Gastroesophageal sphincter (tissue), 4 donors: ENCODE data around the gene FAM76B. TPM values are rescaled to one million over a fixed set of nuclear protein-coding genes. Genes with fewer than 3 reads are reported as not detected.

ENCODE experiments used
- ATAC-seq: fragments of 150-250 bp; one replicate; pipeline ENCODE4 v1.9.1; 2016; ENCODE audit warnings: mild to moderate bottlenecking, moderate library complexity
- H3K27ac ChIP-seq, 4 donors: fragments of 200-600 bp; sonication (generic) in 3 of 4; 1 replicate in 3 of 4; 2 replicates in 1 of 4; pipeline ENCODE4 v1.5.1; 2016 to 2019
- H3K27me3 ChIP-seq: fragments of 200-600 bp; sonication (generic); one replicate; pipeline ENCODE4 v1.5.1; 2019
- H3K36me3 ChIP-seq, 2 donors: fragments of 200-600 bp; sonication (generic); one replicate each; pipeline ENCODE4 v1.5.1; 2019; ENCODE audit warnings: control low read depth in 1 of 2
- H3K4me1 ChIP-seq, 3 donors: fragments of 200-600 bp; sonication (generic); 1 replicate in 2 of 3; 2 replicates in 1 of 3; pipeline ENCODE4 v1.5.1; 2016 to 2019; ENCODE audit warnings: control low read depth in 2 of 3
- H3K4me3 ChIP-seq, 2 donors: fragments of 200-600 bp; sonication (generic); one replicate each; pipeline ENCODE4 v1.5.1; 2019; ENCODE audit warnings: mild to moderate bottlenecking in 1 of 2, moderate library complexity in 1 of 2
- H3K9me3 ChIP-seq, 3 donors: fragments of 200-600 bp; sonication (generic); one replicate each; pipeline ENCODE4 v1.5.1; 2017 to 2019; ENCODE audit warnings: control low read depth in 2 of 3
- EP300 ChIP-seq: sonication (generic); formaldehyde crosslinking; IDR thresholded peaks from one replicate; pipeline ENCODE4 v1.6.1; 2017; ENCODE audit warnings: antibody characterized with exemption, mild to moderate bottlenecking
- POLR2A ChIP-seq, 2 donors: fragments of 450-650 bp; IDR thresholded peaks; one replicate each; pipeline ENCODE4 v1.6.1; 2017; ENCODE audit warnings: antibody characterized with exemption in 2 of 2, mild to moderate bottlenecking in 2 of 2, moderate library complexity in 1 of 2
- POLR2AphosphoS5 ChIP-seq: sonication (generic); formaldehyde crosslinking; IDR thresholded peaks from one replicate; pipeline ENCODE4 v1.6.1; 2017; ENCODE audit warnings: antibody characterized with exemption
- WGBS, 2 donors: methylation state at CpG; one replicate each; pipeline ENCODE4 v1.1.5; 2018; ENCODE audit warnings: low coverage in 1 of 2; 5-methylcytosine and 5-hydroxymethylcytosine counted together
- total RNA-seq, 4 donors: library from RNA; depleted of rRNA; stranded (reverse); fragments of >200 nt; gene quantifications; one replicate each; pipeline ENCODE4 v1.1.0, GENCODE V29; 2016
- TF ChIP-seq, protein P1 (sequence below), 4 experiments: fragments of 200-600 bp in 2 of 4; fragments of 450-650 bp in 2 of 4; sonication (generic) in 1 of 4; IDR thresholded peaks; one replicate each; pipeline ENCODE4 v1.5.1; 2017 to 2019; ENCODE audit warnings: antibody characterized with exemption in 4 of 4, mild to moderate bottlenecking in 2 of 4, moderate library complexity in 2 of 4

FAM76B gene
- total RNA-seq, 4 donors from 2014 or later, result 21.0 to 41.7 (median 33.9) TPM

DNA sequence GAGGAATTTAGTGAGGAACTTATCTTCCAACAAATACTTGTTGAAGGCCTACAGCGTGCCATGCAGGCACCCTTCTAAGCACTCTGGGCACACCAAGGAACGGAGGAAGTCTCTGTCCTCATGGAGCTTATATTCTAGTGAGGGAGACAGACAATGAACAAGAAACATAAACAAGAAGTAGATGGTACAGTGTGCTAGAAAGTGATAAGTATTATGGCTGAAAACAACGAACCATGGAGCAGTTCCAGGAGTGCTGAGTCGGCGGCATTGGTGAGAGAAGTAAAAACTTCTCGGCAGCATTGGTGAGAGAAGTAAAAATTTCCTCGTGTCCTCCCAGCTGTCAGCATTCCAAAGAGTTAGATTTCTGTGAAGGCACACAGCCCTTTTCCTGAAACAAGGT, 53.2 kb downstream of the FAM76B start:
- Histone ChIP-seq H3K4me1 (peaks cover 0 to 9% (median 0%) of the 10 kb centered on the region in 3 donors), H3K4me3 (no peak overlapping the region), H3K27ac (no peak overlapping the region), H3K27me3 (no peaks in the 10 kb centered on the region), H3K36me3 (no peaks in the 10 kb centered on the region), H3K9me3 (no peaks in the 10 kb centered on the region)
- TF ChIP-seq, protein P1, sequence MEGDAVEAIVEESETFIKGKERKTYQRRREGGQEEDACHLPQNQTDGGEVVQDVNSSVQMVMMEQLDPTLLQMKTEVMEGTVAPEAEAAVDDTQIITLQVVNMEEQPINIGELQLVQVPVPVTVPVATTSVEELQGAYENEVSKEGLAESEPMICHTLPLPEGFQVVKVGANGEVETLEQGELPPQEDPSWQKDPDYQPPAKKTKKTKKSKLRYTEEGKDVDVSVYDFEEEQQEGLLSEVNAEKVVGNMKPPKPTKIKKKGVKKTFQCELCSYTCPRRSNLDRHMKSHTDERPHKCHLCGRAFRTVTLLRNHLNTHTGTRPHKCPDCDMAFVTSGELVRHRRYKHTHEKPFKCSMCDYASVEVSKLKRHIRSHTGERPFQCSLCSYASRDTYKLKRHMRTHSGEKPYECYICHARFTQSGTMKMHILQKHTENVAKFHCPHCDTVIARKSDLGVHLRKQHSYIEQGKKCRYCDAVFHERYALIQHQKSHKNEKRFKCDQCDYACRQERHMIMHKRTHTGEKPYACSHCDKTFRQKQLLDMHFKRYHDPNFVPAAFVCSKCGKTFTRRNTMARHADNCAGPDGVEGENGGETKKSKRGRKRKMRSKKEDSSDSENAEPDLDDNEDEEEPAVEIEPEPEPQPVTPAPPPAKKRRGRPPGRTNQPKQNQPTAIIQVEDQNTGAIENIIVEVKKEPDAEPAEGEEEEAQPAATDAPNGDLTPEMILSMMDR (IDR thresholded peaks at IDR 0.05), result no peak
- TF ChIP-seq POLR2AphosphoS5 (no peak), EP300 (no peak), POLR2A (IDR thresholded peaks at IDR 0.05) (no peak)
- WGBS, 2 donors, result 46 to 71% methylated on average over 6 to 7 of the region's 7 CpGs
- ATAC-seq, result no peak

DNA sequence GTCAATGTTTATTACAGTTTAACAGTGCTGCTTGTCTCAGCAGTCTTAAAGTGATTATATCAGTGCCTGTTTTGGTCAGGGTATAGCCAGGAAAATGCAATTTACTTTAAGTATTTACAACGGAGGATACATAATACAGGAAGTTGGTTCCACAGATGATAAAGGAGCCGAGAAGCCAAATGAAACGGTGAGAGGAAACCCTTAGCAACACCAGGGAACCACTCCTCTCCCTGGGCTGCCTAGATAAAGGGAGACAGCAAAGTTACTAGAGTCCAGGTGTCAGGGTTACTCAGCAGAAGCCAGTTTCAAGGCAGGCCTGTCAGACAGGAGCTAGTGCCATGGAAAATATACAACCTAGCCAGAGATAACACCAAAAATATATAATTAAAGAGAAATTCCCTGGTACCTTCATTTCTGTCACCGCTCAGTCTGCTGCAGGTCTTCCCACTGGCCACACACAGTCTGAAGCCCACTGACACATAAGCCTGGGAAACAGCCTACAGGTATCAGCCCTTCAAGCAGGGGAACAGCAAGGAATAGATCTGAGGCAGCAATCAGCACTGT, 55.5 kb downstream of the FAM76B start:
- Histone ChIP-seq H3K27ac (no peak overlapping the region), H3K4me1 (peaks cover 0 to 9% (median 0%) of the 10 kb centered on the region in 3 donors), H3K4me3 (no peak overlapping the region), H3K36me3 (no peaks in the 10 kb centered on the region), H3K27me3 (no peaks in the 10 kb centered on the region), H3K9me3 (no peaks in the 10 kb centered on the region)
- TF ChIP-seq EP300, result no peak
- no peak for TF ChIP-seq POLR2A (IDR thresholded peaks at IDR 0.05)
- TF ChIP-seq, protein P1 (IDR thresholded peaks at IDR 0.05), result no peak
- no peak for TF ChIP-seq POLR2AphosphoS5
- WGBS, 2 donors, result 8 to 48% methylated on average over 3 to 4 of the region's 4 CpGs
- ATAC-seq, result no peak

GRCh38 chr11:95732930-95733602, 56.5 kb downstream of the FAM76B start:
- TF ChIP-seq POLR2AphosphoS5 (no peak), POLR2A (IDR thresholded peaks at IDR 0.05) (no peak), EP300 (no peak)
- TF ChIP-seq, protein P1 (IDR thresholded peaks at IDR 0.05), result no peak
- Histone ChIP-seq H3K27me3 (no peaks in the 10 kb centered on the region), H3K9me3 (no peaks in the 10 kb centered on the region), H3K4me1 (peaks cover 0 to 10% (median 0%) of the 10 kb centered on the region in 3 donors), H3K4me3 (no peak overlapping the region), H3K36me3 (no peaks in the 10 kb centered on the region), H3K27ac (no peak overlapping the region)
- no peak for ATAC-seq
- 74 to 78% methylated on average over 2 of the region's 2 CpGs for WGBS, 2 donors

- peaks cover 0 to 19% (median 0%) of the 10 kb centered on the region in 3 donors for H3K4me1 ChIP-seq
- no peaks in the 10 kb centered on the region for H3K36me3 ChIP-seq
- H3K9me3 ChIP-seq, result no peaks in the 10 kb centered on the region
- WGBS, 2 donors, result 94% methylated on average over 6 of the region's 6 CpGs
- no peak for TF ChIP-seq POLR2AphosphoS5
- TF ChIP-seq POLR2A (IDR thresholded peaks at IDR 0.05), result no peak
- no peak for TF ChIP-seq EP300
- TF ChIP-seq, protein P1 (IDR thresholded peaks at IDR 0.05), result no peak
- ATAC-seq, result no peak
- no peak overlapping the region for H3K27ac ChIP-seq
- H3K4me3 ChIP-seq, result no peak overlapping the region
- H3K27me3 ChIP-seq, result no peaks in the 10 kb centered on the region
These were observed 60.1 kb downstream of the FAM76B start for GRCh38 chr11:95729462-95729861.

DNA sequence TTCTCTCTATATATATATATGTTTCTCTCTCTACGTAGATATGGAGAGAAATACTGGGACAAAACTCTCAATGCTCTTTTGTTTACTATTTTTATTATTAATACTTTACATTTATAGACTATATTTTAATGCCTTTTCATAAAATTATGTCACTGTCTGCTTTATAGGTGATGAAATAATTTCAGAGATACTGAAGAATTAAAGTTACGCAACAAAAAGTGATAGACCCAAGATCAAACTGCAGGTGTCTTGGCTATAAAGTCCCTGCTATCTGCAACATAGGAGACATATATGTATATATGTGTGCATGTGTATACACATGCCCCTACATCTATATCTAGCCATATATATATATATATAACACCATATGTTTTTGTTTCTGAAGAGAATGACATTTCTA, 60.8 kb downstream of the FAM76B start:
- peaks cover 0 to 12% (median 0%) of the 10 kb centered on the region in 3 donors for H3K4me1 ChIP-seq
- TF ChIP-seq, protein P1 (IDR thresholded peaks at IDR 0.05), result no peak
- TF ChIP-seq POLR2A (IDR thresholded peaks at IDR 0.05) (no peak), EP300 (no peak), POLR2AphosphoS5 (no peak)
- WGBS, 2 donors, result 94 to 100% methylated on average over 2 of the region's 2 CpGs
- H3K27me3 ChIP-seq, result no peaks in the 10 kb centered on the region
- H3K9me3 ChIP-seq, result no peaks in the 10 kb centered on the region
- no peak overlapping the region for H3K27ac ChIP-seq
- H3K4me3 ChIP-seq, result no peak overlapping the region
- no peaks in the 10 kb centered on the region for H3K36me3 ChIP-seq
- no peak for ATAC-seq
